GM18867 (cell line): ENCODE results near the gene HSPA1L.
"Not testable (repeated sequence)": the region's sequence is repeated elsewhere in the genome, so short reads cannot be mapped to it uniquely, and the experiment has no call there.

Experiments
- ATAC-seq: cut with Tn5 transposase; IDR thresholded peaks from one replicate; pipeline ENCODE4 v1.9.1; 2021; ENCODE audit warnings: mild to moderate bottlenecking, moderate library complexity; ENCODE audit not compliant: unreplicated experiment

HSPA1L gene

DNA sequence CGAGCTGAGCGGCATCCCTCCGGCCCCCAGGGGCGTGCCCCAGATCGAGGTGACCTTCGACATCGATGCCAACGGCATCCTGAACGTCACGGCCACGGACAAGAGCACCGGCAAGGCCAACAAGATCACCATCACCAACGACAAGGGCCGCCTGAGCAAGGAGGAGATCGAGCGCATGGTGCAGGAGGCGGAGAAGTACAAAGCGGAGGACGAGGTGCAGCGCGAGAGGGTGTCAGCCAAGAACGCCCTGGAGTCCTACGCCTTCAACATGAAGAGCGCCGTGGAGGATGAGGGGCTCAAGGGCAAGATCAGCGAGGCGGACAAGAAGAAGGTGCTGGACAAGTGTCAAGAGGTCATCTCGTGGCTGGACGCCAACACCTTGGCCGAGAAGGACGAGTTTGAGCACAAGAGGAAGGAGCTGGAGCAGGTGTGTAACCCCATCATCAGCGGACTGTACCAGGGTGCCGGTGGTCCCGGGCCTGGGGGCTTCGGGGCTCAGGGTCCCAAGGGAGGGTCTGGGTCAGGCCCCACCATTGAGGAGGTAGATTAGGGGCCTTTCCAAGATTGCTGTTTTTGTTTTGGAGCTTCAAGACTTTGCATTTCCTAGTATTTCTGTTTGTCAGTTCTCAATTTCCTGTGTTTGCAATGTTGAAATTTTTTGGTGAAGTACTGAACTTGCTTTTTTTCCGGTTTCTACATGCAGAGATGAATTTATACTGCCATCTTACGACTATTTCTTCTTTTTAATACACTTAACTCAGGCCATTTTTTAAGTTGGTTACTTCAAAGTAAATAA, 2.2 kb upstream of the HSPA1L start:
- not testable (repeated sequence) for ATAC-seq

GRCh38 chr6:31814677-31815024, 432 bp downstream of the HSPA1L start:
- no peak for ATAC-seq

DNA sequence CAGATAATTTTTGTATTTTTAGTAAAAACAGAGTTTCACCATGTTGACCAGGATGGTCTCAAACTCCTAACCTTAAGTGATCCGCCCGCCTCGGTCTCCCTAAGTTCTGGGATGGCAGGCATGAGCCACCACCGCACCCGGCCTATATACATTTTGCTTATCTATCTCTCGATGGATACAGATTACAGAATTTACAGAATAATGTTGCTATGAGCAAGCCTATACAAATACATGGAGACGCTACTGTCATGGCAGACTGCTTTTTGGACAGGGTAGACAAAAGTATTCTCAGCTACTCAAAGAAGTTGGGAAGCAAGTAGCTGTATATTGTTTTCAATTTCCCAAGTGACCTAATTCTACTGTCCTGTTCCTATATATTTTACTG, 1.6 kb downstream of the HSPA1L start:
- ATAC-seq = no peak

DNA sequence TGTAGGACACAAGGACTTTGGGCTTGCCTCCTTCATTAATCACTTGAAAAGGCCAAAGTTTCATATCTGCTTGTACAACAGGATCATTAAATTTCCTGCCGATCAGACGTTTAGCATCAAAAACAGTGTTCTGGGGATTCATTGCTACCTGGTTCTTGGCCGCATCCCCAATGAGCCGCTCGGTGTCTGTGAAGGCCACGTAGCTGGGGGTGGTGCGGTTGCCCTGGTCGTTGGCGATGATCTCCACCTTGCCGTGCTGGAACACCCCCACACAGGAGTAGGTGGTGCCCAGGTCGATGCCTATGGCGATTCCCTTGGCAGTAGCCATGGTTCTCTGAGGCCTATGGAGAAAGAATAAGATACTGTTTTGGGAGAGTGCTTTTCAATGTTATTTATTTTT, 3.4 kb downstream of the HSPA1L start:
- ATAC-seq = no peak

DNA sequence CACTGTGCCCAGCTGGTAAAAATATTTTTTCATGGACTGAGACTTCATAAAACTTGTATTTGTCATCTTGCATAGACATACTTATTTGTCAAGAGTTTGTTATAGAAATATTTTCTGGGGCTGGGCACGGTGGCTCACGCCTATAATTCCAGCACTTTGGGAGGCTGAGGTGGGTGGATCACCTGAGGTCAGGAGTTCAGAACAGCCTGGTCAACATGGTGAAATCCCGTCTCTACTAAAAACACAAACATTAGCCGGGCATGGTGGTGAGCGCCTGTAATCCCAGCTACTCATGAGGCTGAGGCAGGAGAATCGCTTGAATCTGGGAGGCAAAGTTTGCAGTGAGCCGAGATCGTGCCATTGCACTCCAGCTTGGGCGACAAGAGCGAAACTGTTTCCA, 6.5 kb downstream of the HSPA1L start:
- not testable (repeated sequence) for ATAC-seq

DNA sequence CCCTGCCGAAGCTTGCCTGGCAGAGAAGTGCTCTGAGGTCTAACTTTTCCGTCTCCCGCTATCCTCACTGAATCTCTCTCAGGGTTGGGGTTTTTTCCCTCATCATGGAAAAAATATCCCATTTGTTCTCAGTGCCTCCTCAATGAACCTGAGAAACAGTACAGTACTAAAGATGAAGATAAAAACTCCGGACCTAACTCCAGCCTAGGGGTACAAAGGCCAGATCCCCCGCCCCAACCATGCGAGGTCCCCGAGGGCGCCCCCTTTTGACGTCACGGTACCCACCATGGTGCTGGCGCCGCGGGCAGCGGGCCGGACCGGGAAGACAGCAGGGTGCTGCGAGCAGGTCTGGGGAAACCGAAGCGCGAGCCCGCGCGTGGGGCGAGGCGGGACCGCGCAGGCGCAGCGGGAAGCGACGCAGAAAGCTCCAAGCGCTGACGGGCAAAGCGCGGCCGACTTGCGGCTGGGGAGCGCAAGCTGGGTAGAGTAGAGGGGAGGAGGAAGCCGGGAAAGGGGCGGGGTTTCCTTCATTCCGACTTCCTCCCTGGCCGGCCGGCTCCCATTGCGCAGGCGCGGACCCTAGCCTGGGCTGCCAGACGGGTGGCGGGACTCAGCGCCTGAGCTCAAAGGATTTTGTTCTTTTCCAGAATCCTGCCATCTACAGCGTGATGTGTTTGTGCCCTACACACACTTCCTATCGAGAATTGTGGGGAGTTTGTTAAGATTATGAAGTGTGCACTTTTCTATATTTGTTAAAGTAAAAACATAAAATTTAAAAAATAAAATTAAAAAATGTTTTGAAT, 8.4 kb downstream of the HSPA1L start, which contains the start of gene LSM2:
TSS of gene LSM2 (minus strand) at position 497 of the 803 bp plus-strand sequence. CDS start at position 288, 209 bp downstream.
- peak; percentile 86 for ATAC-seq

- no peak for ATAC-seq
Measured at GRCh38 chr6:31805939-31806469, 9.1 kb downstream of the HSPA1L start.

- ATAC-seq = not testable (repeated sequence)
Measured at GRCh38 chr6:31801031-31801927, 13.8 kb downstream of the HSPA1L start.

DNA sequence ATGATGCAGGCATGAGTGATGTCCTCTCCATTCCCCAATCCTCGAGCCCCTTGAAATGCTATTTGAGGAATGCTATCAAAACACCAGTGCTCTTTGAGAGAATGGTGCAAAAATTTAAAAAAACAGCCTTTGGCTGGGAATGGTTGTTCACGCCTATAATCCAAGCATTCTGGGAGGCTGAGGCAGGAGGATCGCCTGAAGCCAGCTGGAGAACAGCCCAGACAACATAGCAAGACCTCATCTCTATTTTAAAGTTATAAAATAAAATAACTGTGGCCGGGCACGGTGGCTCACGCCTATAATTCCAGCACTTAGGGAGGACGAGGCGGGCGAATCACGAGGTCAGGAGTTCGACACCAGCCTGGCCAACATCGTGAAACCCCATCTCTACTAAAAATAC, 15.3 kb downstream of the HSPA1L start:
- ATAC-seq = no peak

DNA sequence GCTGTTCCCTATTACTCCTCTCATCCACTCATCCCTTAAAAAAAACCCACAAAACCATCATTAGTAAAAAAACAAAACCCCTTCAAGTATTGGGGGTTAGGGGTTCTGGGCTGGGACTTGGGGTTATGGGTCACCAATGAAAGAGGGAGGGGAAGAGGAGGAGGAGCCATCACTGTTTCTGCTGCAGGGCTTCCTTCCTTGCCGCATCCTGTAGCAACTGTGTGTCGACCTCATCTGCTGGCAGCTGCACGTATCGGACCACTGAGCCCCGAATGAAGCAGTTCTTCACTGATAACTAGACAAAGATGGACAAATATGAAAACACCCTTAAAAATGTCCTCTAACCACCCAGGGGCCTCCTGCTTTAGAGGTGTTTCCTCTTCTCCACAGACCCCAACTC, 17.5 kb downstream of the HSPA1L start:
- ATAC-seq = no peak

DNA sequence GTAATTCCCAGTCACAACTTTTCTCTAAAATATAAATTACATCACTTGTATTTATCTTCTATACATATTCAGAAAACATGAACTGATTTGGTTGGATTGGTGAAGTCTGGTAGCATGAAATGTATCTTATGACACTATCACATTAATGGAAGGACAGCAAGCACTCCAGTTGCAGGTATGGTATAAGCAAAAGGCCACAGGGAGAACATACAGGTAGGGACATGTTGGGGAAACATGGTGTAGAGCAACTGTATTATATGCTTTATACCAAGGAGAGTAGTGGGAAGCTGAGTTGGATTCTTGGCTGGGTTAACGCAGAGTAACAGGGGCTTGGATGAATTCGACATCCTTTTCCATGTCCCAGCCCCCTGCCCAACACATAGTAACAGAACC, 18.1 kb downstream of the HSPA1L start:
- no peak for ATAC-seq

- ATAC-seq = peak; percentile 77
Measured at GRCh38 chr6:31795616-31796298, 19.3 kb downstream of the HSPA1L start, which contains the start of gene VARS1. Gene VARS1, minus strand, starts transcription at chr6:31795752. Its CDS starts 535 bp downstream, at chr6:31795217.

DNA sequence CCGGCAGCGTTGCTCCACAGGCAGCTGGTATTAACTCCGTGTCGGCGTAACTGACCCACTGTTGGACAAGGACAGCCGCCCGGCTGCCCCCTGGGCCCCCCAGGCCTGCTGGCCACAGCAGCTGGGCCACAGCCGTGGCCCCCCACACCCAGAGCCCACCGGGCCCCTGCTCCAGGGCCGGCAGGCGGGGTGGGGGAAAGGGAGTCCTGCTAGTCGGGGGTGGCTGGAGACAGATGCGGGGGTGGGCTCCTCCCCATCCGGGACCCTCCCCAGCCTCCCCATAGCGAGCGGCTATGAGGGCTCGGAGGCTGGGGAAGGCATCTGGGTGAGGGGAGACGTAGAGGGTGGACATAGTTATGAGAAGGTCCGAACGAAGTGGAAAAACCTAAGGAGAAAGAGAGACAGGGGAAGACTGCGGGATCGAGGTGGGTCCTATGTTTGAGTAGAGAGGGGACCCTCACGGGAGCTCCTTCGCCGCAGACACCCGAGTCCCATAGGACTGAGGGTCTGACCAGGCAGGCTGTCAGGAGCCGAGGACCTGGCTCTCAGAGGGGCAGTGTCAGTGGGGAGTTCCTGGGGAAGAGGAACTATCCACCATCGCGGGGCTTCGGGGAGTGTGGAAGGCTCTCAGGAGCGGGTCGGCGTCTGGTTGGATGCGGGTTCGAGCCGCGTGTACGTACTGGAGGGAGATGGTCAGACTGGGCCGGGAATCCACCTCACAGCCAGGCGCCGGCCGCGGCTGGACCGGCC, 20.0 kb downstream of the HSPA1L start:
- peak; percentile 17 for ATAC-seq

DNA sequence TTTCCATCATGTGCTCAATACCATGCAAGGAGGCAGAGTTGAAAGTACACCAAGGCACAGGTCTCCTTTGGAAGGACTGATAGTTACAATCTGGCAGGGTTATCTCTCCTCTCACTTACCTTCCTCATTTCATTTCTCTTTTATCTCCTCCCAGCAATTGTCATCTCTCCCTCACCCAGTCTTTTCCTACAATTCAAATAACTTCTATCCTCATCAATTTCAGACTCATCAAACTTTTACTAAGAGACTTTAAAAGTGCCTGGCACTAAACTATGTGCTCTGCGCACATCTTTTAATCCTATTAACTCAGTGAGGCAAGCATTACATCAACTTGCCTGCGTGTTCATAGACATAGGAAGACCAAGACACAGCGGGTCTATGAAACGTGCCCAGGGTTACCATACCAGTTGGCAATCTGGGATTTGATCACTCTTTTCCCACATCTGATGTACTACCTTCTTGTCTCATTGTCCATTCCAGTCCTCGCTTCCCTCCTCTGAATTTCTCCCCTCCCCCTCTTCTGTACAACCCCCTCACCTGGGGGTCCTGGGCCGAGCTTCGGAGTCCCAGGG, 20.7 kb downstream of the HSPA1L start:
- no peak for ATAC-seq

- not testable (repeated sequence) for ATAC-seq
Measured at GRCh38 chr6:31793927-31794245, 21.2 kb downstream of the HSPA1L start.

- ATAC-seq = no peak
Measured at GRCh38 chr6:31792761-31793171, 22.3 kb downstream of the HSPA1L start.

DNA sequence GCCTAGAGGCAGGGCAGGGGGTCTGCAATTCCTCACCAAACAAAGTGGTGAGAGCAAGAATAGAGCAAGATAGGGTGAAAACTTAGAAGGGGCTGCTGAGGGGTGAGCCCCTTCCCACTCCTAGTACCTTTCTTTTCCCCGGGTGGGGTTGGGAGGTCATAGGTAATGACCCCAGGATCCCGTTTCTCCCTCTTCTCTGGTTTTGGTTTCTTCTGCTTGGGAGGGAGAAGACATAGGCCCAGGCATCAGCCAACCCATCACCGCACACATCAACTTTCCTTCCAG, 23.1 kb downstream of the HSPA1L start:
- ATAC-seq = no peak

DNA sequence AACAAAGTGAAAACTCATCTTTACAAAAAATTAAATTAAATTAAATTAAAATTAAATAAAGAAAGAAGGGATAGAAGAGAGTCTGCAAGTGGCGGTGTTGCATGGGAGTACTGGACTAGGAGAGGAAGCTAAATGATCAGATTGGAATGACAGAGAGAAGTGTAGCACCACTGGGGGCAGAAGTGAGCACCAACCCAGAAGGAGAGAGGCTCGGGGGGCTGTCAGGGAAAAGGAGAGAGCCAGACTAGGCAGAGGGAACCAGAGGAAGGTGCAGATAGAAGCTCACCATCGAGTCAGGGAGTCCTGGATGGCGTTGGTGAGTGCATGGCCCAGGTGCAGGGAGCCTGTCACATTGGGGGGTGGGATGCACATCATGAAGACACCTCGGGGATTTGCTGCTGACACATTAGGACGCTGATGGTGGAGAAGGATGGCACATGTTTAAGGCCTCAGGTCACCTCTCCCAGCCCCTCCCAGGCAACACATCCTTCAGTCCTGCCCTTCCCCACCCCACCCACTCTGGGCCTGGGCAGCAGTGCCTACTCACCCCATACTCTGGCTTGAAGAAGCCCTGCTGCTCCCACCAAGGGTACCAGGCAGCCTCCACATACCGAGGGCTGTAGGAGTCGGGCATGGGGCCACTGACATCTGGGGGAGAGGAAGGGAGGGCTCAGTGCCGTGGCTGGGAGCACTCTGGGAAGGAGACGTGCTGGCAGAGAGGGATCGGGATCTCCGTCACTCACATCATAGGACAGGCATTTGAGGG, 23.6 kb downstream of the HSPA1L start:
- ATAC-seq = no peak

DNA sequence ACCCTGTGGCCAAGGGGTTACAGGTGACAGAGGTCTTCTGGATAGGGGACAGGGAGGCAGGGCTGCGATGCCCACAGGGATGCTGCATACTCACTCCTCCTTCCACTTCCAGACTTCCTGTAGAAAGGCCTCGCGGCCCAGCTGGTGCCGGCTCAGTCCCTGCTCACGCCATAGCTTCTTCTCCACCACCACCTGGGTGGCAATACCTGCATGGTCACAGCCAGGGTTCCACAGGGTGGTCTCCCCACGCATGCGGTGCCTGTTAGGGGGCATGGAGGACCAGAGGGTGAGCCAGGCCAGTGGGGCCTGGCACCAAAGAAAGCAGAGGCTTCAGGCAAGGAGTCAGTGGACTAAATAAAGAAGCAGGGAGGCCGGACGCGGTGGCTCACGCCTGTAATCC, 29.6 kb downstream of the HSPA1L start:
- ATAC-seq = no peak
